OCI-LY3 (cell line): ENCODE measurements around the gene ALPG.

ENCODE experiments used
- H2AFZ ChIP-seq: fragments of 200-600, 300-600 bp; shearing (Covaris generic); 2 replicates; pipeline ENCODE4 v1.6.0; 2014; ENCODE audit warnings: antibody characterized with exemption, low read depth, low read length
- H3K27ac ChIP-seq: fragments of 200-600, 300-600 bp; sonication (generic); 2 replicates; pipeline ENCODE4 v1.5.1; 2014; ENCODE audit warnings: mild to moderate bottlenecking, low read length, moderate library complexity, mixed read lengths
- H3K27me3 ChIP-seq: fragments of 200-600, 300-600 bp; sonication (generic); 2 replicates; pipeline ENCODE4 v1.6.1; 2014; ENCODE audit warnings: low read depth, low read length, mixed read lengths
- H3K36me3 ChIP-seq: fragments of 200-600, 300-600 bp; sonication (generic); replicated peaks from 2 replicates; pipeline ENCODE3; 2014; ENCODE audit warnings: low read depth, low read length, mixed read lengths
- H3K4me1 ChIP-seq: fragments of 300-600, 200-600 bp; sonication (generic); 2 replicates; pipeline ENCODE4 v1.6.1; 2014; ENCODE audit warnings: low read length, mixed read lengths
- H3K4me2 ChIP-seq: fragments of 200-600, 300-600 bp; sonication (generic); 2 replicates; pipeline ENCODE4 v1.6.1; 2014; ENCODE audit warnings: low read length, mixed read lengths
- H3K4me3 ChIP-seq: fragments of 300-600, 200-600 bp; sonication (generic); 2 replicates; pipeline ENCODE4 v1.5.1; 2014; ENCODE audit warnings: antibody characterized with exemption, mild to moderate bottlenecking, low read length, moderate library complexity
- H3K79me2 ChIP-seq: fragments of 300-600, 200-600 bp; shearing (Covaris generic); 2 replicates; pipeline ENCODE4 v1.6.1; 2014; ENCODE audit warnings: mild to moderate bottlenecking, low read length, mixed read lengths
- H3K9ac ChIP-seq: fragments of 300-600, 200-600 bp; shearing (Covaris generic); 2 replicates; pipeline ENCODE4 v1.6.0; 2014; ENCODE audit warnings: mild to moderate bottlenecking, low read length, moderate library complexity
- H3K9me3 ChIP-seq: fragments of 200-600, 300-600 bp; shearing (Covaris generic); 2 replicates; pipeline ENCODE4 v1.6.1; 2014; ENCODE audit warnings: low read length, mixed read lengths; ENCODE audit not compliant: insufficient read depth
- H4K20me1 ChIP-seq: fragments of 200-600, 300-600 bp; sonication (generic); 2 replicates; pipeline ENCODE4 v1.6.1; 2016; ENCODE audit warnings: low read length, mixed read lengths; ENCODE audit not compliant: insufficient read depth
- EZH2phosphoT487 ChIP-seq: fragments of 200-600 bp; shearing (Covaris generic); IDR thresholded peaks from 2 replicates; pipeline ENCODE4 v1.6.1; 2018; ENCODE audit warnings: antibody characterized with exemption, mixed run types, low read depth
- TF ChIP-seq, protein P1 (sequence below): fragments of 200-600, 300-600 bp; sonication (generic); IDR thresholded peaks from 2 replicates; pipeline ENCODE4 v1.5.1; 2014; ENCODE audit warnings: antibody characterized with exemption, low read length, low read depth

Gene ALPG

DNA sequence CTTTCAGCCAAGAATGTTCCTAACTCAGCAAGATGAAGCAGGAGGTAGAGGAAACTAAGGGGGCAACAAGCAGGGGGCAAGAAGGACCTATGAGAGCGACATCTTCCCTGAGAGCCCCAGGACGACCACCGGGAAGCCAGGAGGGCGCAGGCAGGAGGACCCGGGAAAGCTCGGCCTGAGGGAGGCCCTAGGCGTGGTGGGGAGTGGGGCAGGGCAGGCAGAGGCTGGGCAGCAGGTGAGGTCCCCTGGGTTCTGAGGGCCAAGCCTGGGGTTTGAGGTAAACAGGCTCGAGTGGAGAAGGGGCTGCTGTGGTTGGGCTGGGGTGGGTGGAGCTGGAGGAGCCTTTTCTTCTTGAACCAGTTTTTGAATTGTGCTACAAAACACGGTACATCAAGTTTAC lies 48.0 kb downstream of the ALPG start:
- no peak for TF ChIP-seq EZH2phosphoT487
- TF ChIP-seq, protein P1, sequence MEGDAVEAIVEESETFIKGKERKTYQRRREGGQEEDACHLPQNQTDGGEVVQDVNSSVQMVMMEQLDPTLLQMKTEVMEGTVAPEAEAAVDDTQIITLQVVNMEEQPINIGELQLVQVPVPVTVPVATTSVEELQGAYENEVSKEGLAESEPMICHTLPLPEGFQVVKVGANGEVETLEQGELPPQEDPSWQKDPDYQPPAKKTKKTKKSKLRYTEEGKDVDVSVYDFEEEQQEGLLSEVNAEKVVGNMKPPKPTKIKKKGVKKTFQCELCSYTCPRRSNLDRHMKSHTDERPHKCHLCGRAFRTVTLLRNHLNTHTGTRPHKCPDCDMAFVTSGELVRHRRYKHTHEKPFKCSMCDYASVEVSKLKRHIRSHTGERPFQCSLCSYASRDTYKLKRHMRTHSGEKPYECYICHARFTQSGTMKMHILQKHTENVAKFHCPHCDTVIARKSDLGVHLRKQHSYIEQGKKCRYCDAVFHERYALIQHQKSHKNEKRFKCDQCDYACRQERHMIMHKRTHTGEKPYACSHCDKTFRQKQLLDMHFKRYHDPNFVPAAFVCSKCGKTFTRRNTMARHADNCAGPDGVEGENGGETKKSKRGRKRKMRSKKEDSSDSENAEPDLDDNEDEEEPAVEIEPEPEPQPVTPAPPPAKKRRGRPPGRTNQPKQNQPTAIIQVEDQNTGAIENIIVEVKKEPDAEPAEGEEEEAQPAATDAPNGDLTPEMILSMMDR, result no peak
- Histone ChIP-seq H3K79me2 (no peaks in the 10 kb centered on the region), H3K4me1 (no peaks in the 10 kb centered on the region), H3K27me3 (no peaks in the 10 kb centered on the region), H3K9ac (no peak overlapping the region), H3K27ac (no peak overlapping the region), H3K36me3 (no peaks in the 10 kb centered on the region), H2AFZ (no peak overlapping the region), H3K9me3 (no peaks in the 10 kb centered on the region), H3K4me3 (no peak overlapping the region), H4K20me1 (no peaks in the 10 kb centered on the region), H3K4me2 (no peak overlapping the region)

DNA sequence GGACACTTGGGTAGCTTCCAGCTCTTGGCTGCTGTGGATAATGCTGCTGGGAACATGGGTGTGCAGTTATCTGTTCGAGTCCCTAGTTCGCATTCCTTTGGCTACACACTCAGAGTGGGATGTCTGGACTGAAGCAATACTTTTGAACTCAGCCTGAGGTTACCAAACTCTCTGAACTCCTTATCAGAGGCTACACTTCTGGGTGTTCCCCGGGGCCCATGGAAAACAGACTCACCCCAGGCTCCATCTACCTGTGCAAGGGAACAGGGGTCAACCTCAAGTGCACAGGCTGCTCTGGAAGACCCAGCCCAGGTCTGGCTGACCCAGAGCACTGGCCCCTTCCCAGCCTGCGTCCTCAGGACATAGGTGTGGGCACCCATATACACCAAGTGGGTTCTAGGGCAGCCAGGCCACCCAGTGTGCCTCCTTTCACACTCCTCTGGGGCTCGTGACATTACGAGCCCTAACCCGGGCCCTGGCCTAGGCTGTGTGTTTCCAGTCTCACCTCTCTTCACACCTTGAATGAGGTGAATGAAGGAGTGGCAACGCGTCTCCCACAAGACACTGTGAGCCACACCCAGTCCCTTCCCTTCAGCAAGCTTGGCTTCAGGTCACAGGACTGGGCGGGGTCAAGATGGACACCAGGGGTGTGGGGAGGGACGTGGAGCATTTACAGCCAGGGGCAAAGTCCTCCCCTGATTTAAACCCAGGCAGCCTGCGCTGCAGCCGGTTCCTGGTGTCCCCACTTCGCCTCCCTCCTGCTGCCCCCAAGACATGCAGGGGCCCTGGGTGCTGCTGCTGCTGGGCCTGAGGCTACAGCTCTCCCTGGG lies 49.0 kb downstream of the ALPG start, which contains the start of gene ALPI:
Gene ALPI (plus strand): TSS at position 728 of the 830 bp plus-strand sequence. CDS start 47 bp downstream, at position 775.
- H3K4me2 ChIP-seq, result no peak within 1 kb of the TSS
- no peak for TF ChIP-seq EZH2phosphoT487
- TF ChIP-seq, protein P1, result no peak

DNA sequence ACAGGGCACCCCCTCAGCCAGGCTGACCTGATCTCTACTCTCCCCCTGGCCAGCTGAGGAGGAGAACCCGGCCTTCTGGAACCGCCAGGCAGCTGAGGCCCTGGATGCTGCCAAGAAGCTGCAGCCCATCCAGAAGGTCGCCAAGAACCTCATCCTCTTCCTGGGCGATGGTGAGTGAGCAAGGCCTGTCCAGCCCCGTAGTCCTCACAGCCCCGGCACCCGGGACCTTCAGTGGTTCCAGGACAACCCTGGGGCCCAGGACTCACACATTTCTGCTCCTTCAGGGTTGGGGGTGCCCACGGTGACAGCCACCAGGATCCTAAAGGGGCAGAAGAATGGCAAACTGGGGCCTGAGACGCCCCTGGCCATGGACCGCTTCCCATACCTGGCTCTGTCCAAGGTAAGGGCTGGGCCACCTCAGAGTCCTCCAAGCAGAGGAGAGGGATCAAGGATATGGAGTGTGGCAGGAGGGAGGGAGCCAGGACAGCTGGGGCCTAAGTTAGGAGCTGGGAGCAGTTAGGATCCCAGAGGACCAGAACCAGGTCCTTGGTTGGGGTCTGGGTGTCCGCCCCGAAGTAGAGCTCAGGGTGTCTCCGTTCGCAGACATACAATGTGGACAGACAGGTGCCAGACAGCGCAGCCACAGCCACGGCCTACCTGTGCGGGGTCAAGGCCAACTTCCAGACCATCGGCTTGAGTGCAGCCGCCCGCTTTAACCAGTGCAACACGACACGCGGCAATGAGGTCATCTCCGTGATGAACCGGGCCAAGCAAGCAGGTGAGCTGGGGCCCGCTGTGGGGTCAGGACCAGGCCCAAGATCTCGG lies 49.9 kb downstream of the ALPG start:
- H3K27me3 ChIP-seq, result no peaks in the 10 kb centered on the region
- H3K9me3 ChIP-seq, result no peaks in the 10 kb centered on the region
- H3K79me2 ChIP-seq, result no peaks in the 10 kb centered on the region
- TF ChIP-seq EZH2phosphoT487, result no peak
- TF ChIP-seq, protein P1, result no peak
- no peak overlapping the region for H3K27ac ChIP-seq
- no peak overlapping the region for H3K4me3 ChIP-seq
- no peak overlapping the region for H3K4me2 ChIP-seq
- H3K36me3 ChIP-seq, result no peaks in the 10 kb centered on the region
- H2AFZ ChIP-seq, result no peak overlapping the region
- H3K4me1 ChIP-seq, result no peaks in the 10 kb centered on the region
- no peaks in the 10 kb centered on the region for H4K20me1 ChIP-seq
- no peak overlapping the region for H3K9ac ChIP-seq

More for the DNA sequence above, 49.0 kb downstream of the ALPG start, which contains the start of gene ALPI:
- Histone ChIP-seq H3K4me3 (no peak within 1 kb of the TSS), H3K4me1 (no peaks in the 10 kb centered on the region), H4K20me1 (no peaks in the 10 kb centered on the region), H3K27ac (no peak within 1 kb of the TSS), H3K9me3 (no peaks in the 10 kb centered on the region), H3K27me3 (no peaks in the 10 kb centered on the region), H3K36me3 (no peaks in the 10 kb centered on the region), H2AFZ (no peak within 1 kb of the TSS), H3K79me2 (no peaks in the 10 kb centered on the region), H3K9ac (no peak within 1 kb of the TSS)
